Neural cell (in vitro differentiated cells): ENCODE results near the gene SPEM3.

Experiments used
- CTCF ChIP-seq: fragments of 450-650 bp; IDR thresholded peaks from 2 replicates; pipeline ENCODE4 v1.5.1; 2014; ENCODE audit warnings: antibody characterized with exemption, mild to moderate bottlenecking, moderate library complexity; ENCODE audit not compliant: poor library complexity, severe bottlenecking
- EP300 ChIP-seq: fragments of 450-650 bp; conservative IDR thresholded peaks from 2 replicates; pipeline ENCODE4 v1.6.1; 2014; ENCODE audit warnings: antibody characterized with exemption, mild to moderate bottlenecking, moderate library complexity; ENCODE audit not compliant: poor library complexity, severe bottlenecking
- MXI1 ChIP-seq: fragments of 450-650 bp; conservative IDR thresholded peaks from 2 replicates; pipeline ENCODE4 v1.6.1; 2014; ENCODE audit warnings: antibody characterized with exemption, mild to moderate bottlenecking; ENCODE audit not compliant: poor library complexity, severe bottlenecking
- SMC3 ChIP-seq: fragments of 450-650 bp; conservative IDR thresholded peaks from 2 replicates; pipeline ENCODE4 v1.6.1; 2014; ENCODE audit warnings: antibody characterized with exemption, mild to moderate bottlenecking, moderate library complexity; ENCODE audit not compliant: poor library complexity
- TAF1 ChIP-seq: IDR thresholded peaks from 2 replicates; pipeline ENCODE4 v1.6.1; 2012; ENCODE audit warnings: low read depth

GRCh38 chr17:7421186-7421585, 7.5 kb upstream of the SPEM3 start:
- no peak for TF ChIP-seq MXI1
- no peak for TF ChIP-seq CTCF
- no peak for TF ChIP-seq SMC3
- TF ChIP-seq EP300 = no peak
- no peak for TF ChIP-seq TAF1
